Stimulated activated CD4-positive, alpha-beta T cell treated with anti-CD3 and anti-CD28 coated beads, Interleukin-2, amount 100 ng/mL, for 24 hours (primary cell): ENCODE data around the gene GMDS.

Source experiments
- DNase-seq, 2 donors: peaks; one replicate each; pipeline ENCODE4 v3.0.0-alpha.2; 2020

GMDS gene

DNA sequence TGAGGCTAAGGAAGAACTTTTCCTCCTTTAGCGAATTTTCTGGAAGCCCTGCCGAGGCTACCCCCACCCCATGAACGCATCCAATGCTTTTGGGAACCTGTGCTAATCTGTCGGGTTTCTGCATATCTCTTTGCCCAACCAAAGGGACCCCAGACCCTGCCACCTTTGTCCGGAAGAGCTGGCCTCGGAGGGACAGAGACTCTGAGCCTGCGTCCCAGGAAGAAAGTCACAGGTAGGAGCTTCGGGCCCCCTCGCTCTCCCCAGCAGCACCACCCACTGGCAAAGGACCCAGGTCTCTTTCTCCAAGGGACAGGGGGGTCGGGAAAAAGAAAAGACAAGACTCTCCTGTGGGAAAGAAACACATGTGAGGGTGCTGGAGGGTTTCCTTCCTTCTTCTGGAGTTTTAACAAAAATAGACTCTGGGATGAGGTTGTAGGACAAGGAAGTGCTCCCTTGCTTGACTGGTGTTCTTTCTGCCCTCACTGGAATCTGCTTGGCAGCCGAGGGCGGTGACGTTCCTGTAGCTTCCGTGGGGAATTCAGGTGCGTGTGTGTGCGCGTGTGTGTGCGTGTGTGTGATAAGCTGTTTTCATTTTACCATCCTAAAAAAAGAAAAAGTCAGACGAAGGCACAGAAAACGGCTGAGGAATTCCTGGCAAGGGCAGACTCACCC is 652.0 kb downstream of the GMDS start:
- no peak for DNase-seq

DNA sequence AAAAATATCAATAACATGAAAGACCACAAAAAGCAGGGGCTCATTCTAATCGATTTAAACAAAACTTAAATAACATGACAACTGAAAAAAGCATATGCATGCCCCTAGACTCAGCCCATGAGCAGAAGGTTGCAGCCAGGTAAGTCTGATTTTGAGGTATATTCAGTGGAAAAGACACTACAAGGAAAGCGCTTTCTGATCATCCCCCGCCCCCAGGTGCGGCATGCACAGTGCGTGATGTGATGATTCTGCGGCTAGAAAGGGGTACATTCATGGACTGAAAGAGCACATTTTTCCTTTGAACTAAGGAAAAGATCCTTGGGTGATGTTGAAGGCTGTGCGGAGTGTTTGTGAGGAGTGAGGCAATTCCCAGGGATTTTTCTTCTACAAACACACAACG is 652.6 kb downstream of the GMDS start:
- DNase-seq = no peak

DNA sequence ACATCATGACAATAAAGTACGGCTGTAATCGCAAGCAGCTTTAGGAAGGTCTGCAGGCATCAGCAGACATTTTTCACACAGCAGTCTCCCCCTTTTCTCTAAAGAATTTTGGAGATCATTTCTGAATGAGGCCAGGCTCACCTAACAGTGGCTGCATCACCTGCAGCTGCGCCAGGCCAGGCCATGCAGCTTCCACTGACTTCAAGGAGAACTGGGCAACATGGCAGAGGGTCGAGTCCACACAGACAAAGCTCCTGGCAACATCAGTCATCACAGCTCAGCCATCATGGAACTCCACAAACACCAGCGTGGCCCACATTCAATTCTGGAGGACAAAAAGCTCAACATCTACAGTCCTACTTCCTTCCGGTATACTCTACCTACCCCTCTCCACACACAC is 653.5 kb downstream of the GMDS start:
- no peak for DNase-seq

DNA sequence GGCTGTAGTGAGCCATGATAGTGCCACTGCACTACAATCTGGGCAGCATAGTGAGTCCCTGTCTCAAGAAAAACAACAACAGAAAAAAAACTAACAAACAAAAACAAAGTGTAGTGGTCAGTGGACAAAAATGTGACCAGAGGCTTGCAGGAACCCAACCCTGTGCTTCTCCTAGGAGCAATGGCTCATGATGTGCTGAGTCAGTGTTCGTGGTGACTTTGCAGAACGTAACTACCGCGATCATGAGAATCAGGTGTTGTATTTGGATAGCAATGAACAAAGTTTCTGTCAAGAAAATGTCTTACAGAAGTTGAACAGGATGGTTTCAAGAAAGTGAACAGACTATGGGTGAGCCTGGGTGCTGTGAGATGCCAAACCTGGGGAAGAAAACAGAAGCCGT is 654.2 kb downstream of the GMDS start:
- DNase-seq = no peak

DNA sequence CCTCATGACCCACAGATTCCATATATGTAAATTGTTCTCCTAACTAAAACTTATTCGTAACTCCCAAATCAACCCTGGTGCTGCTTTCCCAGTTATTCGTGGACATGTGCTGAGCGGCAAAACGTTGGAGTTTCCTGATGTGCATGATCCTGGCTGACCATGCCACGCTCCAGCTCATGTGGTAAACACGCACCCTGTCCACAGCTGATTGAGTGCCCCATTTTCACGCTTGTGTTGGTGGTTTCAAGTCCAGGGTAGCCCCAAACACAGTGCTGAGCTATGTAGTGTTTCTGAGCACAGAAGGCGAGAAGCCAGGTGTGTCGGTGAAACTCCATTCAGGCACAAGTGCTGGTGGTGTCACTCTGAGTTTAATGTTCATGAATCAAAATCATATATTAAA is 654.8 kb downstream of the GMDS start:
- peak in 1 of 2 donors; percentile 6 for DNase-seq

DNA sequence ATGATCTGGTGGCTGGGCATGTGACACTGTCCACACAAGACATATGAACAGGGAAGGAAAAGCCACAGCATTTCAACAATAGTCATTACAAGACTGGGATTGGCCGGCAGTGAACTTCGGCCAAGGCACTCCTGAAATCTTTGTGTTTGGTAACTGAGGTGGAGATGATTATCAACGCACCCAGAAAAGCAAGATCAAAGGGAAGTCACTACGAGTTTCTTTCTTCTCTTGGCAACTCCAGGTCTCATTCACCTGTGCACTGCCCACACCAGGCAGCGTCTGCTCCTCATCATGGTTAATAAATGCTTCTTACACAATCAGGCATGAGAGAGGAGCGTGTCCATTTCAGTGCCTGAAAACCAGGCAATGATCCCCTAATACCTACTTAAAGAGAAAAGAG is 656.2 kb downstream of the GMDS start:
- no peak for DNase-seq

DNA sequence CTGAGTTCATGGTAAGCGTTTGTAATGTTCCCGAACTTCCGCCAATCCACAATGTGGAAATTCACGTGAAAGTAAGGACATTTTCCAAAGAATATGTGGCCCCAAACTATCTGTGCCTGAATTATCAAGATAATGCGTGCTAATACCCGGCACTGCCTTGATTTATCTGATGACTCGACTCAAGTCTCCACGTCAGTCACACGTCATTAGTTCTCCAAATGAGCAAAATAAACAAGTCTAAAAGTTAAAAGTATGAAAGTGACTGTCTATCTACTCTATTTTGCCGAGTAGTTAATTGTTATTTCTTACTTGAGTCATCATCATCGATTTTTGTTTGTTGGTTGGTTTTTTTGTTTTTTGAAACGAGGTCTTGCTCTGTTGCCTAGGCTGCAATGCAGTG is 657.4 kb downstream of the GMDS start:
- DNase-seq = no peak

DNA sequence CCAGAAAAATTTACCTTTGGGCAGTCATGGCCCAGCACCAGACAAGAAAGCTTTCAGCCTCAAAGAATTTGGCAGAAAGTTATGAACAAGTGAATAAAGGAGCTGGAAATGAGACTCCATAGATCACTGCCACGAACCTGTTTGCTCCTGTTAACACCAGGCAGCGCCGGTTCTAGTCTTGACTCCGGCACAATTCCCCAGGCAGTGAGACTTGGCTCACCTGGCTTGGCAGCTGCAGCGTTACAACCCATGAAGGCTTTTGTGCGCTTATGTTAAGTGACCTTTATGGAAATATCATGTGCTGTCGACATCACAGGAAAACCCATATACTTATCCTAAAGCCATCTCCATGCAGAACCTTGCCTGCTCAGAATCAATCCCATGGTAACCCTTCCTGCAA is 657.9 kb downstream of the GMDS start:
- DNase-seq = no peak

DNA sequence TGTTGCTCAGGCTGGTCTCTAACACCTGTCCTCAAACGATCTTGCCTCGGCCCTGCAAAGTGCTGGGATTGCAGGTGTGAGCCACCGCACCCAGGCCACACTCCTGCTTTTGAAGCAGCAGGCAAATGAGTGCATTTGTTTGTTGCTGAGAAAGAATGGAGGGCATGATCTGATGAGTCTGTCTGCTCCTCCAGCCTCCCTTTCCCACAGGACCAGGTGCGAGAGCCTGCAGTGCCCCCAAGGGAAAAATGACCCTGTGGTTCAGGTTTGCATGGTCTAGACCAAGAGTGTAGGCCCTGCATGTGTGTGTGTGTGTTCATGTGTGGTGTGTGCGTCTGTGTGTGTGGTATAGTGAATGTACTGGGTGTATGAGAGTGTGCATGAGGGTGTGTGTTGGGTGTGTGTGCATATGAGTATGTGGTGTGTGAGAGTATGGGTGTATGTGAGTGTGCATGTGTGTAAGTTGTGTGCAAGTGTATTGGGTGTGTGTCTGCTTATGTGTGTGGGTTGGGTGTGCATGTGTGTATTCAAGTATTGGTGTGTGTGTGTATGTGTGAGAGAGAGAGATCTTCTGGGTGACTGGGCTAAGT is 658.4 kb downstream of the GMDS start:
- no peak for DNase-seq

DNA sequence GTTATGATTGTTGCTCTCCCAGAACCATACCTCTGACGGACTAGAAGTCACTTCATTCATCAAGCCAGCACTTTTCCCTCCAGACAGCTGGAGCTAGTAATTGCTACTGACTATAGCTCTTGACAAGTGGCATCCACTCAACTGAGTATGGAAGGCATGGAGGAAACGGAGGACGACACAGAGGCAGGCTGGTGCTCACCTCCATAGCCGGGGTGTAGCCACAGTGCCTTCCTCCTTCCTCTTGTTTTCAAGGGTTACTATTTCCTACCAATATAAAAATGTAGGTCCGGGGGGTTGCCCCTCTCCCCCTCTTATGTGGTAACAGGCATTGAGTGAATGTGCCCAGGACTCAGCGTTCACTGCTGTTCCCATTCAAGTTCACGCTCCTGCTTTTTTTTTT is 659.1 kb downstream of the GMDS start:
- DNase-seq = no peak

DNA sequence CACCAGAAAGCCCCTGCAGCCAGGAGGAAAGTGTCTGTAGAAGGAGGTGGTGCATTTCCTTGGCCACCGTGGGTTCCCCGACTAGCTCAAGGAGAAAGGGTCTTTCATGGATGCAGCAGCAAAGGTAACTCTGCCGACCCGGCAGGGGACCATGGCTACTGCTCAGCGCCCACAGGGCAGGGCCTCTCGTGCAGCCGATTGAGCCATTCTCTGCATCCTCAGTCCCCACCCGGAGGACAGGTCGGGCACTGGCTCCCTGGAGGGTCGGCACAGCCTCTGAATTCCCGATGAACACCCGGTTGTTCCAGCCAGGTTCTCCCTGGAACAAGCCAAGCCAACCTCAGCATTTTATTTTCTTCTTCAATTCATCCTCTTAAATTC is 659.7 kb downstream of the GMDS start:
- DNase-seq = peak in 1 of 2 donors; percentile 9

DNA sequence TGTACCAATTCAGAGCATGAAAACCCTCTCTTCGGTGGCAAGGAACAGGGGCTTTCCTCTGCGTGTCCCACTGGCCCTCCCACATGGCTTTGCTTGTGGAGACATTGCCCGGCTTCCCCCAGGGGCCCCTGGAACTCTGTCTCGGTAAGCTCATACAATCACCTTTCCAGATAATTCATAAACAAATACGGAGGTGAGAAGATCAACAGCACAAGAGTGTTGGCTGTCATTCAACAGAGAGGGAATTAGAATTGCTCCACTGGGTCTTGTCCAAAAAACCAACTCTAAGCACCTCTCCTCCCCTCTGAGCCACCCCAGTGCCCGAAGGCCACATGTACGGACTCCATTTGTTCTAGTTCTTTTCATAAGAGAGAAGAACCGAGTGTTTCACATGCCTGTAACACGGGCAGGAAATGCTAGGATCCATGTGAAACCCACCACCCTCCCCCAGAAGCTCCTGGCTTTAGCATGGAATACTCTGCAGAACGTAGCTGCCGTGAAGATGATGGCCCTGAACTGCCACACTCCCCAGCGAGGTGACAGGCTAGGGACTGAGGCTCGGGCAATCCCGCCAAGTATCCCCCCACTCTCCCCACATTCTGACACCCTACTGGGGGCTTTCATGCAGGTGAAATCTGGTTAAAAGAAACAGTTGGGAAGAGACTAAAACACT is 660.3 kb downstream of the GMDS start:
- DNase-seq = no peak

DNA sequence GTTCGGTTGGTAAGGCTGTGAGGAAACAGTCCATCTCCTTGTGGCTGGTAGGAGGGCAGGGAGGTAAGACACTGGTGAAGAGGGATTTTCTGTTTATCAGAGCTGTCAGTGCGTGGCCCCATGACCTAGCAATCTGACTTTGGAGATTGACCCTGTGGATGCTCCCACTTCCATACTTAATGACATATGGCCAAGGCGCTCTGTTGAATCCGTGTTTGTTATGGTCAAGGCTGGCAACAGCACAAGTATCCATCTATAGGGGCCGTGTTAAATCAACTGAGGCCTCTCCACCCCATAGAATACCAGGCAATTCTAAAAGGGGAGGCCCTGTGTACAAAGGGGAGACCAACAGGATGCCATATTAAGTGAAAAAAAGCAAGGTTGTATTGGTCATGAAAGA is 661.3 kb downstream of the GMDS start:
- no peak for DNase-seq

DNA sequence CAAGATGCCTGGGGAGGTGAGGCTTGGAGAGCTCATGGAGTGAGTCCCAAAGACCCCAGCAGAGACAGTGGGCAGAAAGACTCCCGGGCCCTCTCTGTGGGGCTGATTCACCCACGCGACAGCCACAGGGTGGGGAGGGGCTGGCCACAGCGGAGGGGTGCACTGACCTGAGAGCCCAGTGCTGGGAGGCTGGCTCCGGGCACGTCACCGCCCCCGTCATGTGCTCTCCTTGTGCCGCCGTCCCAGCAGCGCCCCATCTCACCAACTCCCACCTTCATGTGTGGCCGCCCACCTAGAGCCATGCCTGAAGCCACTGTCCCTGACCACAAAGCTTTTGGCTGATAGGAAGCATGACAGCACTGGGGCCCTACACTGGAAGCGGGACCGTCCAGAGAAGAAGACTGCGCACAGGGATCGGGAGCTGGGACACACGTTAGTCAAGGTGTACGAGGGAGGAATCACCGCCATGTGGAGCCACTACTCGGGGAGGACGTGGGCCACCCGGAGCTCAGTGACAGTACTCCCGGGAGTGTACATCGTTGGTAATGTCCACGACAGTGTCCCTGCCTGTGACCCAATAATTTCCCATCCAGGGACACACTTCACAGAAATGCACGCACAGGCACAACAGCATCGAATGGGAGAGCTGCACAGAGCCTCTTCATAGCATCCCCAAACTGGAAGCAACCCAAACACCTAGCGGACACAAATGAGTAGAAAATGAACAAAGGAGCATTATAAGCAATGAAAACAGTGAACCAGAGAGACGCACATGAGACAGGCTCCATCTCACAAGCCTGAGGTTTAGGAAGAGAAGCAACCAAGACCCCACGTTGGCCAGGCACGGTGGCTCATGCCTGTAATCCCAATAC is 664.0 kb downstream of the GMDS start:
- DNase-seq = peak in 1 of 2 donors; percentile 14

DNA sequence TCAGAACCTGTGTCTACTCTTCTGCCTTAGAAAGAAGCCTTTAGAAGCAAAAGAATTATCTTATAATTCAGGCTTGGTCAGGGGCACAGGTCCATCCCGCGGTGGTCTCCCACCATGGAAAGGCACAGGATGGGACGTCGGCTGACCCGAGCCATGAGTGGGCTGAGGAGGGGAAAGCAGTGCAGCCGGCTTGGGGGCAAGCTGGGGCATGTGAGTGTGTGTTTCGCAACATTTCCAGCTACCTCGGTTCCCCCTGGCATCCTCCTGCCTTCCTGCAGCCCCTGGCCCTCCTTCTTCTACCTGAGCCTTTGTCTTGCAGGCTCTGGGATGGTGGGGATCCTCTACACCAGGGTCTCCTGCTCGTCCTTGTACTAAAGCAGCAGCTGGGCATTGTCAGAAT is 664.8 kb downstream of the GMDS start:
- no peak for DNase-seq

DNA sequence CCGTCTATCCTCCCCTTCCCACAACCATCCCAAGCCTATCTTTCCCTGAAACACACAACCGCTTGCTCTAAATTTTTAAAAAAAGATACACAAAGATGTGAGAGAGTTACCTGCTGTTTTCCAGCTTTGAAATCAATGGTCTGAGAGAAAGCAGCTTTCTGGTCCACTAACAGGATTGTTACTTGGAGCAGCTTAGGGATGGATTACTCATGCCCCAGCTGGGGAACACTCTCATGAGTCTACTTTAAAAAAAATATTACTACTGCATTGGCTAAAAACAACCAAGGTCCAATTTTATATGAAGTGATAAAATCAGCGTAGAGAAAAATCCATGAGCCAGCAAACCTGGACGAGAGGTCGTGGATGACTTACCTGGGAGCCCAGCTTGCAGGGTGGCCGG is 665.3 kb downstream of the GMDS start:
- no peak for DNase-seq

DNA sequence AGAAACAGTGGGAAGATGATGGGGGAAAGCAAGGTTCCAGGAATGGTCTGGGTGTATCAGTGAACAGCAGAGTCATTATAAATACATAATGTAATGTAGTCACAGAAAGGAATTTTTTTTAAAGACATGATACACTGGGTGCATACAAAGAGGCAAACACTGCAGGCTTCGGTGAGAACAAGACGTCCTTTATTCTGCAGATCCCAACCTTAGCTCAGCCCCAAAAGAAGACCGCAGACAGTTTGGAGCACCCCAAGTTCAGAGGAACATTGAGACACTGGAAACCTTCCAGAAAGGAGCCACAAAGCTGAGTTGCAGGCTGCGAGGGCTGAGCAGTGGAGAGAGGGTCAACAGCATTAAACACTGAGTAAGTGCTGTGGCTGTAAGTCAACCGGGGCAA is 666.3 kb downstream of the GMDS start:
- DNase-seq = no peak

DNA sequence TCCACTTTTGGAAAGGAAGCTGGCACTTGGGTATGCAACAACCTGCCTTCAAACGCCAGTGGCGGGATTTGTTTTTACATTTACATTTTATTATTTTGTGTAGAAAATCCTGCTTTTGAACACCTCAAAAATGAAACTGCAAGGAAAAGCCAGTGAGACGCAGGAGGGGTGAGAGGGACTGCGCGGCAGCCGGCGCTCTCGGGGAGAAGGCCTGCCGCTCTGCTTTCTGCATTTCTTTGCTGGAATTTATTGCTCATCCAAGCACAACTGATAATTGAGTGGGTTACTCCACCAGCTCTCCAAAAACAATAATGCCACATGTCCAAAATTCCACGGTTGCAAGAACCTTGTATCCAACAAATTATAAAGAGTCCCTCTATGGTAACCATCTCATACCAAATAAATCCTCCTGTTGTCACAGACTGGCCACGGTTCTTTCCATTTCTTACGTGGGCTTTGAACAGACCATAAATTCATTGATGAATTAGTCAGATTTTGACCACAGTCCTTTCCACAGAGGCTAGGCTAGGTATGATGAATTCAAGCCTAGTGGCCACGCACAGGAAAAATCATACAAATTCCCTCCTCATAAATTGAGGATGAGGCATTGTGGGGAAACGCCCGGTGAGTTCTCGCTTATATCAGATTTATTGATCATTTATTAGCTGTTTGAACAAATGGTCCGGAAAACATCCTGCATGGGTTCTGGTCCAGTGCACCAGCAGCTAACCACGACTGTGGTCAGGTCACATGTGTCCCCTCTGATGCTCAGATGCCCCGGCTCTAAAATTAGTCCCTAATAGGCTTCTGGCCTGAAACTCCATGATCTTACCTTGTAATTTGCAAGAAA is 667.3 kb downstream of the GMDS start:
- no peak for DNase-seq

DNA sequence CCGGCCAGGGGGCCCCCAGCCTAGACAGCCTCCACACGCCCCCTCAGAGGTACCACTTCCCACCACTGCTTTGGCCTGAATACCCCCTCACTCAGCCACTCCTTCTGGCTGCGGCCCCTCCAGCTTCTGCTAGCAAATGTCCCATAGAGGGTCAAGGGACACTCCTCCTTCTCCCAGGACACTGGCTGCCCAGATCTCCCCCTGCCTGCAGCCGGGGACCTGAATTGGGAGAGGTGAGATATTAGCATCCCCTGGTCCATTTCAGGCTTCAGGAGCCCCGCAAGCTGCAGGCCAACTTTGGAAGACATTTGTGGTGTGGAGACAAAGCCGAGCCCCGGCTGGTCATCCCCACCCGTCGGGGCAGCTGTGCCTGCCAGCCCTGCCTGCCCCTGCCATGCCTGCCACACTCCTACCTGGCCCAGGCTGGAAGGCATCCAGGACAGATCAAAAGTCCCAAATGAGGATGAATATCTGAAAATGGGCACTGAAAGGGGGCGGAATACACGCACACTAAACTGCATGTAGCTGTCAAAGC is 668.2 kb downstream of the GMDS start:
- no peak for DNase-seq

DNA sequence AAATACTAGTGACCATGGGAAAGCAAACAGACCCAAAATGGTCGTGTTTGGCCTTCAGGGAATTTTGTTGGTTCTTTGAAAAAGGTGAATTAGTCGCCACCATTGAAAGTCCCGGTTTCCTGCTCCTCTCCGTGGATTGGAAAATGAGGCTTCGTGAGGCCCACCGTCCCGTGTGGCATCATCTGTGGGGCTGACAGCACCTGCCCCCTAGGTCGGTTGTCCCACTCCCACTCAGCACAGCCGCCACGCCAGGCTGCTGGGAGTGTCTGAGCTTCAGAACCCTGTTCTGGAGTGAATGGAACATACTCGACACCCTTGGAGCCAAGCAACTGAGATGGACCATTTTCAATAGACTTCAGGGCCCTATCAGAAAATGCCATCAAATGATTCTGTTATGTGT is 668.7 kb downstream of the GMDS start:
- no peak for DNase-seq

DNA sequence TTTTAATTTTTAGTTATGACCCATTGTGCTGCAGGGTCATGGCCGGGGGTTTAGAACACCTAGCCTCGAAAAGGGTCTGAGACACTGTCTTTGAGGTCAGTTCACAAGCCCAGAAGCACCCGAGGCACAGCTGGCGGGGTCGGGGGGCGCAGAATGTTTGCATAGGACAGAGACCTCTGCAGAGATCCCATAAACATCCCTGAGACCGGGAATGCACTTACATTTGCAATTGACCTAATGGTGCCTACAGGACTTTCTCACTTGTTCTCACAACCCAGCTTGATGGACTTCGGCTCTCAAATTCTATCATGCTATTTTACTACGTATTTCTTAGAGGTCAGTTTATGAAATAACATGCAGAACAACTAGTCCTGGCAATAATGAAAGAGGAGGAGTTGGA is 669.2 kb downstream of the GMDS start:
- no peak for DNase-seq
